ENCODE results near the gene PRRX2.

PRRX2 gene

GRCh38 chr9:129624168-129624759 lies 41.2 kb upstream of the PRRX2 start:
- TF ChIP-seq CTCF (IDR thresholded peaks at IDR 0.05; ENCODE audit: low read depth, low read length, missing control alignments), result peak; percentile 91
- Histone ChIP-seq H3K27ac (peak overlapping the region; percentile 42), H3K4me3 (ENCODE audit: low read depth, low read length) (no peak overlapping the region), H3K36me3 (replicated peaks) (no peaks in the 10 kb centered on the region), H3K27me3 (replicated peaks) (no peaks in the 10 kb centered on the region)
- in situ Hi-C loops (cut with HindIII; ENCODE audit: low pct_ligation_motif_present, low sequenced_read_pairs), result loop anchor here (10.0 to 25.0 kb wide), 2 partner anchors 287 to 489 kb away; no protein-coding TSS in a partner anchor
- peak; percentile 57 for DNase-seq

GRCh38 chr9:129624947-129625346 lies 40.5 kb upstream of the PRRX2 start:
- TF ChIP-seq CTCF (IDR thresholded peaks at IDR 0.05; ENCODE audit: low read depth, low read length, missing control alignments), result no peak
- Histone ChIP-seq H3K27me3 (replicated peaks) (no peaks in the 10 kb centered on the region), H3K36me3 (replicated peaks) (peaks cover 1% of the 10 kb centered on the region), H3K27ac (no peak overlapping the region), H3K4me3 (ENCODE audit: low read depth, low read length) (no peak overlapping the region)
- in situ Hi-C loops (cut with HindIII; ENCODE audit: low pct_ligation_motif_present, low sequenced_read_pairs), result loop anchor here (10.0 to 25.0 kb wide), 2 partner anchors 288 to 490 kb away; no protein-coding TSS in a partner anchor
- DNase-seq, result no peak

- TF ChIP-seq CTCF (IDR thresholded peaks at IDR 0.05; ENCODE audit: low read depth, low read length, missing control alignments), result no peak
- peak; percentile 73 for DNase-seq
- H3K4me3 ChIP-seq (ENCODE audit: low read depth, low read length), result peak within 1 kb of the TSS; percentile 85
- no peaks in the 10 kb centered on the region for H3K27me3 ChIP-seq (replicated peaks)
- in situ Hi-C loops (cut with HindIII; ENCODE audit: low pct_ligation_motif_present, low sequenced_read_pairs), result loop anchor here (10.0 kb wide), 1 partner anchor 491 kb away; no protein-coding TSS in a partner anchor
- peak within 1 kb of the TSS; percentile 93 for H3K27ac ChIP-seq
- peaks cover 2% of the 10 kb centered on the region for H3K36me3 ChIP-seq (replicated peaks)
These were observed 39.3 kb upstream of the PRRX2 start, which contains the start of gene NTMT1 for GRCh38 chr9:129626079-129626624. TSS of gene NTMT1 (plus strand) at chr9:129626163. CDS start at chr9:129632704, 6,541 bp downstream.

GRCh38 chr9:129626625-129627284 lies 38.7 kb upstream of the PRRX2 start:
- DNase-seq, result peak; percentile 80
- in situ Hi-C loops (cut with HindIII; ENCODE audit: low pct_ligation_motif_present, low sequenced_read_pairs), result loop anchor here (10.0 kb wide), 1 partner anchor 492 kb away; no protein-coding TSS in a partner anchor
- peak overlapping the region; percentile 93 for H3K27ac ChIP-seq
- peaks cover 2% of the 10 kb centered on the region for H3K36me3 ChIP-seq (replicated peaks)
- TF ChIP-seq CTCF (IDR thresholded peaks at IDR 0.05; ENCODE audit: low read depth, low read length, missing control alignments), result no peak
- H3K4me3 ChIP-seq (ENCODE audit: low read depth, low read length), result peak overlapping the region; percentile 85
- no peaks in the 10 kb centered on the region for H3K27me3 ChIP-seq (replicated peaks)

GRCh38 chr9:129627556-129628440 lies 37.6 kb upstream of the PRRX2 start:
- no peak for TF ChIP-seq CTCF (IDR thresholded peaks at IDR 0.05; ENCODE audit: low read depth, low read length, missing control alignments)
- Histone ChIP-seq H3K4me3 (ENCODE audit: low read depth, low read length) (peak overlapping the region; percentile 85), H3K27me3 (replicated peaks) (no peaks in the 10 kb centered on the region), H3K36me3 (replicated peaks) (peaks cover 8% of the 10 kb centered on the region), H3K27ac (peak overlapping the region; percentile 93)
- no peak for DNase-seq
- in situ Hi-C loops (cut with HindIII; ENCODE audit: low pct_ligation_motif_present, low sequenced_read_pairs), result loop anchor here (10.0 kb wide), 1 partner anchor 493 kb away; no protein-coding TSS in a partner anchor

Data from brain microvascular endothelial cell (primary cell).